Measurements from ENCODE around the gene KLF12. TPM values are rescaled to one million over a fixed set of nuclear protein-coding genes. Genes with fewer than 3 reads are reported as not detected.

Gene KLF12
- total RNA-seq, 2 donors from 2014 or later, result 28.8 to 33.0 TPM

DNA sequence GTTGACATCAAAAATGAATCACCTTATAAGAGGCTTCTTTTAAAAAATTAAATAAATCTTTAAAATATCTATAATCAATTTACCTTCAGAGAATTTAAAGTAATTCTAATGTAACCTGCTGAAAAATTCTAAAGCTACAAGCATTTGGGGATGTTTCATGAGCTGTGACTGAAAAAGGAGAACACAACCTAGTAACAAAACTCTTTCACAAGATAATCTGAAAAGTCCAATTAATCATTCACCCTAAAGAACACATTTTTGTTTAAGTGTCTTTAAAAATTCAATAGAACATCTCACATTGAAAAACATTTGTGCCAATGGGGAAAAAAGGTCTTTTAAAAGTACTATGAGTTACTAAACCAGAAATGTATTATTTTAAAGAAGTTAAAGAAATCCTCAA, 22.8 kb downstream of the KLF12 start:
- intact Hi-C loops (cut with DNase I), result no loop called here
- no peak for DNase-seq (ENCODE audit: low spot score)

DNA sequence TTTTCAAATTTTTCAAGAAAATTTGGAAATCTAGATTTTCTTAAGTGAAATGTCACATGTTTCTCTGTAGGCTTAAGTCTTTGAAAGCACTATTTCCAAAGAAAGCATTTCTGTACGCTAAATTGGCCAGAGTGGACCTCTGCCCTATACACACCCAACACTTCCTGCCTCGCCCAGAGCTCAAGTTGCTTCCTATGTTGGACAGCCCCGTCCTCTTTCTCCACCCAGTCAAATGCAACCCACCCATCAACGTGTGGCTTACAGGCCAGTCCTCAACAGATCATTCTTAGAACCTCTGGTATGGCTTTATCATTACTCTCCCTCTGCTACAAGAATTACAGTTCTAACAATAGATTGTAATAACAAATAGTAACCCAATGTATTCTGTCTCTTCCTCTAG, 24.2 kb downstream of the KLF12 start:
- DNase-seq (ENCODE audit: low spot score), result no peak
- intact Hi-C loops (cut with DNase I), result no loop called here

DNA sequence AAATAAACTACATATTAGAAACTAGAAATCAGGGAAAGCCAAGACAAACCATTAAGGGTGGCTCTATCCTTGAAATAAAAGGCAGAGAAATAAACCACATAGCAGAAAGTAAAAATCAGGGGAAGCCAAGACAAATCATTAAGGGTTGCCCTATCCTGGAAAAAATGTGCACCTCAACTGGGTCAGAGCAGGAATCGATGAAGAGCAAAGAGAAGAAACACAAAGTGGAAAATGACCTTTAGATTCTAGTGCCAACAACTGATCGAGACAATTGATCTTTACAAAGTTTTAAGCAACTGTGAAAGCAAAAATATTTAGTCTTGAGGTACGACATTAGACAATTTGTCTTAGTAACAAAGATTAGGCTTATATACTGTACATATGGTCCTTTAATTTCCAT, 26.6 kb downstream of the KLF12 start:
- DNase-seq (ENCODE audit: low spot score), result no peak
- intact Hi-C loops (cut with DNase I), result no loop called here

DNA sequence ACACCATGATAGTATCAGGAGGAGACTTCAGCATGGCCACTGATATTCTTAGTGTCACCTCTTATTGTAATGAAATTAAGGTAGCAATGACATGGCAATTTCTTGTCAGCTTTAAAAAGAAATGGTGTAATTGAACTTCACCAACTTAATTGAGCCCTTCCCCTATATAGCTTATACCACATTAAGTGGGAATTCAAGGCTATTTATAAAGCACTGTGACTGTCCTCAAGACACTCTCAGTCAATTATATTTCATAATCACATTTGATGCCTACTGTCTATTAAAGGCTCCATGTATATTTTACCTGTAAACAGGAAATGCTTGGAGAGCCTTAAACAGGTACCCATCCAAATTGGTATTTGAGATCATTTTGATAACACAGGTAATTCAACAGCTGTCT, 28.3 kb downstream of the KLF12 start:
- DNase-seq (ENCODE audit: low spot score), result no peak
- intact Hi-C loops (cut with DNase I), result no loop called here

DNA sequence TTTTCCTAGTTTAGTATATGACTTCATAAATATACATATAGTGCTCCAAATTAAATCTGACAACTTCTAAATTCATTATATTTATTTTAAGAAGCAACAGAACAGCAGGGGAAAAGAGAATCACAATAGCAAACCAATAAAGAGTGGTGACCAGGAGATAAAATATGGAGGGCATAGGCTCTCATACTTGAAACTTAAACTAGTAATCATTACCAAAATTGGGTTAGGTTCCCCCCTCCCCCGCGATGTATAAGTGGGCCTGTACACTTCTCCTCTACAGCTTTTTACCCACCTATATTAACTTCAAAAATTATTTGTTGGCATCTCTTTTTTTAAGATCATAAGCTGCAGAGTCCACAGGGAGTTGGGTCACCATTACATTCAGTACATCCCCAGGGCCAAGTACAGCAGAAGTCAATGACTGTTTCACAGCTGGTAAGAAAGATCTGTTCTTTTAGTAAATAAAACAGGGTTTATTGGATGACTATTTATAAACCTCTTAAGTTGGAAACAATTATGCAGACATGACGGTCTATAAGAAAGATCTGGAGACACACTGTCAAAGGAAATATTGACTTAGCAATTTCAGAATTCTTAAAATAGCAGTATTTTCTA, 29.4 kb downstream of the KLF12 start:
- intact Hi-C loops (cut with DNase I), result no loop called here
- no peak for DNase-seq (ENCODE audit: low spot score)

DNA sequence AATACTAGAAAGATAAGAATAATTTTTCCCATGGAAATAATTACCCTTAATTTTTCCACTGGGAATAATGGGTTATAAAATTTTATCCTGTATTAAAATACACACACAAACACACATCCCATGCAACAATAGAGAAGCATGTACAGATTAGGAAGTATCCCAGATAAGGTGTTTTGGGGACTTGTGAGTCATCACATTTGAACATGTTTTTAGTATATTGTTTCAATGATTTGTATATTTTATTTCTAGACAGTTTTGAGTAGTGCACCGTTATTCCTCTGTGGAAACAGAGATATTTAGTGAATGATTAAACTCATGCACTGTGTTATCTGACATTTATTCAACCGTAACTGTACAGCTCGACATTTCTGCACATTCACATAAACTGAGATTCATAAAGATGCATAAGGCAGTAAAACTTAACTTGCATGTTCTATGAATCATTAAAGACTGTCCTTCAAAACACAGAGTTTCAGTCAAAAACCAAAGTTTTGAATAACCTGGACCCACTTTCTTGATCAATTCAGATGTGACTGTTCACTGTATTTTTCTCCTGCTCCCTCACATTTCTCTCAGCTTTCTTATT, 30.1 kb downstream of the KLF12 start:
- intact Hi-C loops (cut with DNase I), result no loop called here
- DNase-seq (ENCODE audit: low spot score), result no peak

DNA sequence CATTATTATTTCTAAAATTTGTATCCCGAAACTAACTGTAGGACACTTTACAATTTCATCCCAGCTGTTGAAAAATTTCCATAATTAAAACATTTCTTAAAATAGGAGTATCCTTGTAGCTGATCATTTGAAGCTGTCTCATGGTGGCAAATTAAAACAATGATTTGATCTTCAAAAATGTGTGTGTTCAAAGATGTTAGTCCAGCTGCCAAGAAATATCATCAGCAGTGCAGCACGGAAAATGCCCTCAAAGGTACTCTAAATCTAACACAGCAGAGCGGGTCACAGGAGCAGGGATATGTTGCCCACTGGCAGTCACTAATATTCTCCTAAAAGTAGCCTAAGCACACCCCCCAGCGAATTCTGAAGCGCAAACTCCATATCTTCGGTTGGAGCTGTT, 31.0 kb downstream of the KLF12 start:
- intact Hi-C loops (cut with DNase I), result no loop called here
- no peak for DNase-seq (ENCODE audit: low spot score)

DNA sequence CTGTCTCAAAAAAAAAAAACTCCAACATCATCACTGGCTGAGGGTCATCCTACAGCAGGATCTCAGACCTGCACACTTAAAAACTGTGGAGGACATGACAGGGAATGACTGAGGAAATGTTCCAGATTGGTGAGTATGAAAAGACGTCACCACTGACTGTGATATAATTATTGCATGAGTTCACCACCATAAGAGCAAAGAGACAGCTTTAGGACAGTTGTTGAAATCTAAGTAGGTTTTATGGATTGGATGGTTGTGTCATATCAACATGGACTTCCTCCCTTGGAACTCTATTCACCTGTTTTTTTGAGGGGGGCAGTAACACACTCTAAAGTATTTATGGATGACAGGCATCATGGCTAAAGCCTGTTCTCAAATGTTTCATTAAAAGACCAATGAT, 31.5 kb downstream of the KLF12 start:
- intact Hi-C loops (cut with DNase I), result no loop called here
- DNase-seq (ENCODE audit: low spot score), result no peak

DNA sequence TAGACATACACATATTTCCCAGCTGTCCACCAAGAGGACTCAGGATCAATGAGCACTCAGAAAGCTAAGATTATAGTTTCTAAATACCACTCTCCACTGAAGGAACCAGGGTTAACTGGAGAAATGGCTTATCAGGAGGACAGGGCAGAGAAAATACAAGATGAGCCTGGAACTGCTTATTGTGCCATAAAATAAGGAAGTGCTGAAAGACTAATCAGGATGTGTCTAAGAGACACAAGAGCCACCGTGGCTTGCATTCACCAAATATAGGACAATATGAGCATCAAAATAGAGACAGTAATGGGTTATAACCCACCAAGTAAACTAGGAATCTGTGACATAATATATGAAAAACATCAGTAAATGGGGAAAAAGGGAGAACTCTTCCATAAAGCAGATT, 32.8 kb downstream of the KLF12 start:
- DNase-seq (ENCODE audit: low spot score), result no peak
- intact Hi-C loops (cut with DNase I), result no loop called here

DNA sequence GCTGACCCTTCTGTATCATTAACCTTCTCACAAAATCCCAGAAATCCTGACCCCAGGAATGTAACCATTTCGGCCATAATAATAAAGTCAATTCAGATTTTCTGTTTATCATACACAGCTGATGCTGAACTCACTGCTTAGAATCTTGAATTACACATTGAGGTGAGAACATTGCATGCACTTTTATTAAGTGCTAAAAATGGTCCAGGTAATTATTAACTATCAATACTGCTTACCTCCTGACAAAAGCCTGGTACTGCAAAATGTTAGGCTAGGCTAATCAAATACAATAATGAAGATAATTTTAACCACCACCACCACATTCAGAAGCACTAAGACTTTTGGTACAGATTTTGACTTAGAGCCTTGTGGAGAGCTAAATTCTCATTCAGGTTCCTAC, 36.1 kb downstream of the KLF12 start:
- DNase-seq (ENCODE audit: low spot score), result no peak
- intact Hi-C loops (cut with DNase I), result no loop called here

DNA sequence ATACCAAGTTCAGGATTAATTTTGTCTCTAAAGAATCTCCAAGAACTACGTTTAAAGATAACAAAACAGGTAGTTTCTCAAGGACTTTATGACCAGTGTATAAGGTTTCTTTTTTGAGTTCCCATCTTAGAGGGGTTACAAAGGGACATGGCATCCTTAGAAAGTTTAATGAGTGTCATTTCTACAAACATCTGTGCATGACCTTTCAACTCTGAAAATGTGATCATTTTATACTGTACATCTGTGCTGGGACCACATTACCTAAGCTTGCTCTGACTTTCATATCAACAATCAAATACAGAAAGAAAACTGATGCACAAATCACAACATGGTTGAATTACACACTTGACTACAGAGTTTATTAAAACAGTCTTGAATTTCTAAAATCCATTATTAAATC, 37.1 kb downstream of the KLF12 start:
- no peak for DNase-seq (ENCODE audit: low spot score)
- intact Hi-C loops (cut with DNase I), result no loop called here

DNA sequence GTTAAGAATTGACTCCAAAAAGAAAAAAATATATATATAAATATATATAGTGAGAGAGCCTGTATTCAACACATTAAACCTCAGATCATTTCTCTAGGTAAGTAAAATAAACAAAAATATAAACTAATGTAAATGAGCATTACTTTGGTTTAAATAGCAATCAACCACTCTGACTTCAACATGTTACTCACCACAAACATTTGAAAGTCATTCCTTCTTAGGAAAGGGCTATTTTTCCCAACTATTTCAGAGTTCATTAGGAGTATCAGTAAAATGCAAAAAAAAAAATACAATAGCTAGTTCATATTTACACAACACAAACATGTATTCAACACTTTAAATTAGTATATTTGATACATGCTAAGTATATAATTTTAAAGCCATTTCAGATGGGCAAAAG, 40.5 kb downstream of the KLF12 start:
- intact Hi-C loops (cut with DNase I), result loop anchor here in 1 of 2 donors (5.0 kb wide), 1 partner anchor 614 kb away; no protein-coding TSS in a partner anchor
- no peak for DNase-seq (ENCODE audit: low spot score)

DNA sequence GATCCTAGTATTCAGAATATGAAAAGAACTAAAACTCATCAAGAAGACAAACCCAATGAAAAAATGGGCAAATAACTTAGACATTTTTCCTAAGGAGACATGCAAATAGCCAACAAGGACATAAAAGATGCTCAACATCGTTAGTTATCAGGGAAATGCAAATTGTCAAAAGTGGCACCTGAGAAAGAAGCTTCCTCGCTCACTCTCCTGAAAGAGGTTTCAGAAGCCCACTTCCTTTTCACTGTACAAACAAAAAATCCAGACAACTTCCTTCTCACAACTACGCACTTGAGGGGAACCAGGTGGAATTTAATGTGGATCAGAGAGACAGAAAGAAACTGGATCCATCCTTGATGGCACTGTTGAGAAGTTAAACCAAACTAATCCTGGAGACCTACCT, 41.5 kb downstream of the KLF12 start:
- DNase-seq (ENCODE audit: low spot score), result no peak
- intact Hi-C loops (cut with DNase I), result loop anchor here in 1 of 2 donors (5.0 kb wide), 1 partner anchor 615 kb away; no protein-coding TSS in a partner anchor

DNA sequence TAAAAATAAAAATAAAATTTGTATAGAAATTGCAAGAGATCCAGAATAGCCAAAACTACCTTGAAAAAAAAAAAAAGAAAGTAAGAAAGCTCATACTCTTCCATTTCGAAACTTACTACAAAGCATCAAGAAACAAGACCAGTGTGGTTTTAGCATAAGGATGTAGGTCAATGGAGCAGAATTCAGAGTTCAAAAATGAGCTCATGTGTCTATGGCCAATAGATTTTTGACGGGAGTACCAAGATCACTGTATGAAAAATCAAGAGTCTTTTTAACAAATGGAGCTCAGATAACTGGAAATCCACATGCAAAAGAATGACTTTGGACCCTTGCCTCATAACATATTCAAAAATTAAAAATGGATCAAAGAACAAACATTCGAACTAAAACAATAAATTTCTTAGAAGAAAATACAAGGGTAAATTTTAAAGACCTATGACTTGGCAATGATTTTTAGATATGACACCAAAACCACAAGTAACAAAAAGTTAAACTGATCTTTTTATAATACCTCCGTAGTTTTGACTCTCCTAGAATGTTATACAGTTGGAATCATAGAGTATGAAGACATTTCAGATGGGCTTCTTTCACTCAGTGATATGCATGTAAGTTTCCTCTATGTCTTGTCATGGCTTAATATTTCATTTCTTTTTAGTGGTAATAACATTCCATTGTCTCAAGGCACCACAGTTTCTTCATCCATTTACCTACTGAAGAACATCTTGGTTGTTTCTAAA, 43.2 kb downstream of the KLF12 start:
- intact Hi-C loops (cut with DNase I), result loop anchor here in 1 of 2 donors (5.0 kb wide), 1 partner anchor 616 kb away; no protein-coding TSS in a partner anchor
- DNase-seq (ENCODE audit: low spot score), result no peak

DNA sequence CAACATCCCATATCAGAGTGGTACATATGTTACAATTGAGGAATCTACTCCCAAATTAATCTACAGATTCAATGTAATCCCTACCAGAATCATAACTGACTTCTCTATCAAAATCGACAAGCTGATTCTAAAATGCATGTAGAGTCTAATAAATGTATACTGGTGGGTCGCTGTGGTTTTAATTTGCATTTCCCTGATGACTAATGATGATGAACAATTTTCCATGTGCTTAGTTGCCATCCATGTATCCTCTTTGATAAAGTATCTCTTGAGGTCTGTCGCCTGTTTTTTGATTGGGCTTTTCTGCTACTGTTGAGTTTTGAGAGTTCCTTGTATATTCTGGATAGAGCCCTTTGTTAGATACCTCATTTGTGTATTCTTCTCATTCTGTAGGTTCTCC, 43.8 kb downstream of the KLF12 start:
- DNase-seq (ENCODE audit: low spot score), result no peak
- intact Hi-C loops (cut with DNase I), result loop anchor here in 1 of 2 donors (5.0 kb wide), 1 partner anchor 617 kb away; no protein-coding TSS in a partner anchor

DNA sequence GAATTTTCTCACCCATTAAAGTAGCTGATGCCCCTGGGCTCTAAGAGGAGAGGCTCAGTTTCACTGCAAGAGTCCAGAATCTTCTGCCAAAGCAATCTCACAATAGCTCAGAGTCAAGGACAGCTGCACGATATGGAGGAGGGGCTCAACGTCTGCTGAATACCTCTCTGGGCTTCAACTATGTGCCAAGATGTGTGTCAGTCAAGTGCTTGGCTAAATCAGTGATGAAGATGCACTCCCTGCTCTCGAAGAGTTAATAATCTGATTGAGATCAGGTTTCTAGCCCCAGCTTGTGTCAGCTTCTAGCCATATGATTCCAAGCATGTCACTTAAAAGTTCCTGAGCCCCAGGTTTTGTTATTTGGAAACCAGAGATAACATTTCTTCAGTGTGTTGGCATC, 46.8 kb downstream of the KLF12 start:
- no peak for DNase-seq (ENCODE audit: low spot score)
- intact Hi-C loops (cut with DNase I), result no loop called here

Measured in posterior vena cava (tissue), 2 donors.